ENCODE results near the gene KIRREL3.

KIRREL3 gene

GRCh38 chr11:126990716-126991480 is 9.7 kb downstream of the KIRREL3 start:
- Histone ChIP-seq H3K9ac (ENCODE audit: low read depth in 1 of 2, low read length in 2 of 2) (no peak overlapping the region), H3K27me3 (ENCODE audit: control insufficient read depth in 2 of 2, insufficient read depth in 2 of 2, low read length in 2 of 2) (peaks cover 9 to 10% of the 10 kb centered on the region in 2 donors), H3K27ac (ENCODE audit: low read depth in 2 of 2, low read length in 2 of 2) (no peak overlapping the region), H3K36me3 (ENCODE audit: control insufficient read depth in 2 of 2, insufficient read depth in 2 of 2, low read length in 2 of 2) (no peaks in the 10 kb centered on the region), H3K9me3 (ENCODE audit: control insufficient read depth in 2 of 2, low read length in 2 of 2) (no peaks in the 10 kb centered on the region), H3K4me1 (ENCODE audit: control insufficient read depth in 2 of 2, insufficient read depth in 2 of 2, low read length in 2 of 2) (no peaks in the 10 kb centered on the region), H3K4me3 (ENCODE audit: low read length in 2 of 2) (no peak overlapping the region)

DNA sequence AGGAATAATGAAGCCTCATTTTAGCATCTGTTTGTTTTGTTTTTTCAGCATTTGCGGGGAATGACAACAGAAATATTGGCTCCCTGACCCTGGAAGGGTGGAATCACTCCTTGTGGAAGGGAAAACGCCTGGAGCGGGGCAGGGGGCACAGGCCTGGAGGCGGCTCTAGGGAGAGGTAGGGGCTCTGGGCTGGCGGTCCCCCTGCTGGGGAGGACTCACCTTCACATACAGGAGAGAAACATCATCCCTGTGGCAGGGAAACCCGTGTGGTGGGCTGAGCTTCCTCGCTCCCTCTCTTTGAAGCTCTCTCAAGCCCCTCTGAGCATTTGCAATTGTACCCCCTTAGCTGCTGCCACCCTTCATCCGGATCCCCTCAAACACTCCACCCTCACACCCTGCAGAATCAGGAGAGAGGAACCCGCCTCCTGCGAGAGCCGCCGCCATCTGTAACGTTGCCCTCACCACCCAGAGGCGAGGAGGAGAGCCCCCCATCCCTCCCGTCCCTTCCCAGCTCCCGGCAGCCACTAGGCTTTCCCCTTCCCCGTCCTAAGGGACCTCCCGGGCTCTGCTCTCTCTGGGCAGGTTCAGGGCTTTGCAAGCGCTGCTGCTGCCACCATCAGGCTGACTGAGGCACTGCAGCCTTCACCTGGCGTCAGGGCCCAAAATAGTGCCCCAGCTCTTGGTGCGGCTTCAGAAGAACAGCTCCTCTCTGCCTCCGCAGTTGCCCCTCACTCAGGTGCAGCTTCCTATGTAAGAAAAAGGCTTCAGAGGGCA is 10.4 kb downstream of the KIRREL3 start:
- H3K27ac ChIP-seq (ENCODE audit: low read depth in 2 of 2, low read length in 2 of 2): no peak overlapping the region
- no peaks in the 10 kb centered on the region for H3K4me1 ChIP-seq (ENCODE audit: control insufficient read depth in 2 of 2, insufficient read depth in 2 of 2, low read length in 2 of 2)
- H3K27me3 ChIP-seq (ENCODE audit: control insufficient read depth in 2 of 2, insufficient read depth in 2 of 2, low read length in 2 of 2): peaks cover 7% of the 10 kb centered on the region in 2 donors
- no peaks in the 10 kb centered on the region for H3K36me3 ChIP-seq (ENCODE audit: control insufficient read depth in 2 of 2, insufficient read depth in 2 of 2, low read length in 2 of 2)
- no peaks in the 10 kb centered on the region for H3K9me3 ChIP-seq (ENCODE audit: control insufficient read depth in 2 of 2, low read length in 2 of 2)
- no peak overlapping the region for H3K9ac ChIP-seq (ENCODE audit: low read depth in 1 of 2, low read length in 2 of 2)
- no peak overlapping the region for H3K4me3 ChIP-seq (ENCODE audit: low read length in 2 of 2)

DNA sequence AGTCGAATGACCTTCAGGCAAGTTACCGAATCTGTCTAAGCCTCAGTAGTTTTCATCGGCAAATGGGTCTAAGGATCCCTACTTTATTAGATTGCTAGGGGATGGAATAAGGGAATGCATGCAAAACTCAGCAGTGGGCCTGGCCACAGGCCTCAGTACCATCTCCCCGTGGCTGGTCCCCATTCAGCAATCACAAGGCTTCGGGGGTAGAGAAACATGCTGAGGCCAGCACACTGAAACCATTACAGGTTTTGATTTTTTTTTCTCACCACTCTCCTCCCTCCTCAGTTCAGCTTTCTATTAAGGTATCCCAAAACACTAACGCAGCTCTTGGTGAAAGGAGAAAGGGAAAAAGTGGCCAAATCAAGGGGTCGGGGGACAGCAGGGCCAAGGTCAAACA is 11.9 kb downstream of the KIRREL3 start:
- no peaks in the 10 kb centered on the region for H3K36me3 ChIP-seq (ENCODE audit: control insufficient read depth in 2 of 2, insufficient read depth in 2 of 2, low read length in 2 of 2)
- H3K4me3 ChIP-seq (ENCODE audit: low read length in 2 of 2): no peak overlapping the region
- H3K27ac ChIP-seq (ENCODE audit: low read depth in 2 of 2, low read length in 2 of 2): no peak overlapping the region
- no peak overlapping the region for H3K9ac ChIP-seq (ENCODE audit: low read depth in 1 of 2, low read length in 2 of 2)
- peaks cover 6 to 7% of the 10 kb centered on the region in 2 donors for H3K27me3 ChIP-seq (ENCODE audit: control insufficient read depth in 2 of 2, insufficient read depth in 2 of 2, low read length in 2 of 2)
- H3K9me3 ChIP-seq (ENCODE audit: control insufficient read depth in 2 of 2, low read length in 2 of 2): no peaks in the 10 kb centered on the region
- no peaks in the 10 kb centered on the region for H3K4me1 ChIP-seq (ENCODE audit: control insufficient read depth in 2 of 2, insufficient read depth in 2 of 2, low read length in 2 of 2)

- Histone ChIP-seq H3K27ac (ENCODE audit: low read depth in 2 of 2, low read length in 2 of 2) (no peak overlapping the region), H3K36me3 (ENCODE audit: control insufficient read depth in 2 of 2, insufficient read depth in 2 of 2, low read length in 2 of 2) (no peaks in the 10 kb centered on the region), H3K9ac (ENCODE audit: low read depth in 1 of 2, low read length in 2 of 2) (no peak overlapping the region), H3K4me3 (ENCODE audit: low read length in 2 of 2) (no peak overlapping the region), H3K4me1 (ENCODE audit: control insufficient read depth in 2 of 2, insufficient read depth in 2 of 2, low read length in 2 of 2) (no peaks in the 10 kb centered on the region), H3K27me3 (ENCODE audit: control insufficient read depth in 2 of 2, insufficient read depth in 2 of 2, low read length in 2 of 2) (no peaks in the 10 kb centered on the region), H3K9me3 (ENCODE audit: control insufficient read depth in 2 of 2, low read length in 2 of 2) (no peaks in the 10 kb centered on the region)
Measured at GRCh38 chr11:126981635-126982034, 18.9 kb downstream of the KIRREL3 start.

GRCh38 chr11:126978911-126979310 is 21.7 kb downstream of the KIRREL3 start:
- Histone ChIP-seq H3K9ac (ENCODE audit: low read depth in 1 of 2, low read length in 2 of 2) (no peak overlapping the region), H3K27ac (ENCODE audit: low read depth in 2 of 2, low read length in 2 of 2) (no peak overlapping the region), H3K9me3 (ENCODE audit: control insufficient read depth in 2 of 2, low read length in 2 of 2) (no peaks in the 10 kb centered on the region), H3K4me3 (ENCODE audit: low read length in 2 of 2) (no peak overlapping the region), H3K27me3 (ENCODE audit: control insufficient read depth in 2 of 2, insufficient read depth in 2 of 2, low read length in 2 of 2) (no peaks in the 10 kb centered on the region), H3K4me1 (ENCODE audit: control insufficient read depth in 2 of 2, insufficient read depth in 2 of 2, low read length in 2 of 2) (no peaks in the 10 kb centered on the region), H3K36me3 (ENCODE audit: control insufficient read depth in 2 of 2, insufficient read depth in 2 of 2, low read length in 2 of 2) (no peaks in the 10 kb centered on the region)

DNA sequence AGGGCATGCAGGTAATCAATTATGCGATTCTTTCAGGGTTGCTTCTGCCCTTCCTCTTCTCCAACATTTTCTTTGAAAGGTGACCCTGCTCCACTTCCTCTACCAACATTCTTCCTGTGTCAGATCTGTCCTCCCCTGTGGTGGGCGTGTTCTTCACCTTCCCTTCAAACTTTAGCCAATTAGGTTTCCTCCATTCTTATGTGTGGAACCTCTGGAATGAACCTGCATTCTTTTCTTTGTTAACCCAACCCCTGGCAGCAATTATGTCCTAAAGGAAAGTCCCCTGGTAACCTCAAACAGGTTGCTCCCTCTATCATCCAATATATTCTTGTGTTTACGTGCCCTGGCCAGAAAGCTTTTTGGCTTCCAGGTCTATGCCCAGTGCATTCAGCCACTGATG is 22.4 kb downstream of the KIRREL3 start:
- Histone ChIP-seq H3K4me1 (ENCODE audit: control insufficient read depth in 2 of 2, insufficient read depth in 2 of 2, low read length in 2 of 2) (no peaks in the 10 kb centered on the region), H3K4me3 (ENCODE audit: low read length in 2 of 2) (no peak overlapping the region), H3K27ac (ENCODE audit: low read depth in 2 of 2, low read length in 2 of 2) (no peak overlapping the region), H3K36me3 (ENCODE audit: control insufficient read depth in 2 of 2, insufficient read depth in 2 of 2, low read length in 2 of 2) (no peaks in the 10 kb centered on the region), H3K9ac (ENCODE audit: low read depth in 1 of 2, low read length in 2 of 2) (no peak overlapping the region), H3K27me3 (ENCODE audit: control insufficient read depth in 2 of 2, insufficient read depth in 2 of 2, low read length in 2 of 2) (no peaks in the 10 kb centered on the region), H3K9me3 (ENCODE audit: control insufficient read depth in 2 of 2, low read length in 2 of 2) (no peaks in the 10 kb centered on the region)

GRCh38 chr11:126973051-126973450 is 27.5 kb downstream of the KIRREL3 start:
- H3K4me3 ChIP-seq (ENCODE audit: low read length in 2 of 2): no peak overlapping the region
- H3K9me3 ChIP-seq (ENCODE audit: control insufficient read depth in 2 of 2, low read length in 2 of 2): peaks cover 2 to 5% of the 10 kb centered on the region in 2 donors

DNA sequence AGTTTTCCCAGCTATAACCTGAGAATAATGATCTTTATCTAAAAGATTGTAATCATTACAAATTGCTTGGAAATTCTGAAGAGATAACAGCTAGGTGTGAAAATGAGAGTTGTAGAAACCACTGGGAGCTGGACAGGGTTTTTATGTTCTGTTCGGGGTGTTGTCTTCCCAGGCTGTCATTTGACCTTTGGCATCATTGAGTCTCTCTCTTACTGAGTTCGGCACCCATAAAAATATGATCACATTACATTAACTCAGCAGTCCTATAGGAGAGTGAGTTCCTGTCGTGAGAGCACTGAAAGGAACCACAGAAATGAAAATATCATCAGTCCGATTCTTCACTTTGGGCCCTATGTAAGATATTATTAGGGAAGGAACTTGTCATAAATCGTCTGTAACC is 29.3 kb downstream of the KIRREL3 start:
- Histone ChIP-seq H3K4me3 (ENCODE audit: low read length in 2 of 2) (no peak overlapping the region), H3K36me3 (ENCODE audit: control insufficient read depth in 2 of 2, insufficient read depth in 2 of 2, low read length in 2 of 2) (no peaks in the 10 kb centered on the region), H3K9ac (ENCODE audit: low read depth in 1 of 2, low read length in 2 of 2) (no peak overlapping the region), H3K27ac (ENCODE audit: low read depth in 2 of 2, low read length in 2 of 2) (no peak overlapping the region), H3K9me3 (ENCODE audit: control insufficient read depth in 2 of 2, low read length in 2 of 2) (peaks cover 2 to 5% of the 10 kb centered on the region in 2 donors), H3K27me3 (ENCODE audit: control insufficient read depth in 2 of 2, insufficient read depth in 2 of 2, low read length in 2 of 2) (no peaks in the 10 kb centered on the region), H3K4me1 (ENCODE audit: control insufficient read depth in 2 of 2, insufficient read depth in 2 of 2, low read length in 2 of 2) (peaks cover 0 to 3% of the 10 kb centered on the region in 2 donors)

More at GRCh38 chr11:126973051-126973450, 27.5 kb downstream of the KIRREL3 start:
- no peak overlapping the region for H3K9ac ChIP-seq (ENCODE audit: low read depth in 1 of 2, low read length in 2 of 2)
- H3K27ac ChIP-seq (ENCODE audit: low read depth in 2 of 2, low read length in 2 of 2): no peak overlapping the region
- H3K27me3 ChIP-seq (ENCODE audit: control insufficient read depth in 2 of 2, insufficient read depth in 2 of 2, low read length in 2 of 2): no peaks in the 10 kb centered on the region
- H3K36me3 ChIP-seq (ENCODE audit: control insufficient read depth in 2 of 2, insufficient read depth in 2 of 2, low read length in 2 of 2): no peaks in the 10 kb centered on the region
- peaks cover 0 to 3% of the 10 kb centered on the region in 2 donors for H3K4me1 ChIP-seq (ENCODE audit: control insufficient read depth in 2 of 2, insufficient read depth in 2 of 2, low read length in 2 of 2)

DNA sequence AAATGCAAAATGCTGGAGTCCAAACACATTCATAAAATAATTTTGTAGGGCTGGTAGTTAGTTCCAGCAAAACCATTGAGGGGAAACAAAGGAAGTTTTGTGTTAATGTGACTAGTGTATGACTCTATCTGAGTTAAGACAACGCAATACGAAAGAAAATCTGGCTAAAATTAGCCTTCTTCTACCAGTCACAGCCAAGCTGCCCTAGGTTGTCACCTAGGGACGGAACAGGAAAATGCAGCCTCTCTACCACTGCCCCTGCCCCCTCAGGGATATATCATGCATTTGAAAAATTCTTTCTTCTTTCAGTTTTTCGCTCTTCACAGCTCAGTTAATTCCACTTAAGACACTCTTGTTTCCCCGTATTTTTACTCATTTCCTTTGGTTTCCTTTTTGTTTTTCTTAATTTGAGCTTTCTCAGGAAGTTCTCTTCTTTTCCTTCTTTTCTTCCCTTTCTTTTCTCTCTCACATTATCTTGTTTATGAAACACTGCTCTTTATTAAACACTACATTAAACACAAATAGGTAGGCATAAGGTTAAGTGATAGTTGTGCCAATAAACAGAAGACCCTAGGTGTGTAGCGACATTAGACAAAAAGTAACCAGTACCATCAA is 30.6 kb downstream of the KIRREL3 start:
- no peak overlapping the region for H3K27ac ChIP-seq (ENCODE audit: low read depth in 2 of 2, low read length in 2 of 2)
- H3K9ac ChIP-seq (ENCODE audit: low read depth in 1 of 2, low read length in 2 of 2): no peak overlapping the region
- H3K4me1 ChIP-seq (ENCODE audit: control insufficient read depth in 2 of 2, insufficient read depth in 2 of 2, low read length in 2 of 2): peaks cover 0 to 3% of the 10 kb centered on the region in 2 donors
- H3K9me3 ChIP-seq (ENCODE audit: control insufficient read depth in 2 of 2, low read length in 2 of 2): peaks cover 2 to 5% of the 10 kb centered on the region in 2 donors
- no peak overlapping the region for H3K4me3 ChIP-seq (ENCODE audit: low read length in 2 of 2)
- H3K27me3 ChIP-seq (ENCODE audit: control insufficient read depth in 2 of 2, insufficient read depth in 2 of 2, low read length in 2 of 2): no peaks in the 10 kb centered on the region
- H3K36me3 ChIP-seq (ENCODE audit: control insufficient read depth in 2 of 2, insufficient read depth in 2 of 2, low read length in 2 of 2): no peaks in the 10 kb centered on the region

DNA sequence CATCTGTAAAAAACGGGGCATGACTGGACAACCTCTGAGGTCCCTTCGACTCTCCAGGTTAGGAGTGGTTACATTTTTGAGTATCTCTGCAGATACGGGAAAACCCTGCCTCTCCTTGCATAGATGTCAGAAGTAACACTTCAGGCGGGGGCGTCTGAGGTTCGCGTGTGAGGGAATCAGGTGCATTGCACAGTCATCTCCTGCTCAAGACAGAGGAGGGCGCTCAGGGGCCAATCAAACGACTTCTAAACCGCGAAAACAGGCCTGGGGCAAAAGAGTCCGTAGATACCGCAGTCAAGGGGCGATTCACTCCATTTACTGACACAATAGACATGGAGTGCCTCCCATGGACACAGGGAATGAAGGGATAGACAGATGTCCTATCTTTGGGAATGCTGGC is 31.7 kb downstream of the KIRREL3 start:
- Histone ChIP-seq H3K27ac (ENCODE audit: low read depth in 2 of 2, low read length in 2 of 2) (no peak overlapping the region), H3K27me3 (ENCODE audit: control insufficient read depth in 2 of 2, insufficient read depth in 2 of 2, low read length in 2 of 2) (no peaks in the 10 kb centered on the region), H3K9me3 (ENCODE audit: control insufficient read depth in 2 of 2, low read length in 2 of 2) (peaks cover 2 to 5% of the 10 kb centered on the region in 2 donors), H3K9ac (ENCODE audit: low read depth in 1 of 2, low read length in 2 of 2) (no peak overlapping the region), H3K4me1 (ENCODE audit: control insufficient read depth in 2 of 2, insufficient read depth in 2 of 2, low read length in 2 of 2) (peaks cover 0 to 6% of the 10 kb centered on the region in 2 donors), H3K36me3 (ENCODE audit: control insufficient read depth in 2 of 2, insufficient read depth in 2 of 2, low read length in 2 of 2) (no peaks in the 10 kb centered on the region), H3K4me3 (ENCODE audit: low read length in 2 of 2) (no peak overlapping the region)
